ENCODE results near the gene PPP1R12C. TPM values are rescaled to one million over a fixed set of nuclear protein-coding genes. Genes with fewer than 3 reads are reported as not detected.

Gene PPP1R12C
- total RNA-seq, 1 donor, result 46.3 TPM

DNA sequence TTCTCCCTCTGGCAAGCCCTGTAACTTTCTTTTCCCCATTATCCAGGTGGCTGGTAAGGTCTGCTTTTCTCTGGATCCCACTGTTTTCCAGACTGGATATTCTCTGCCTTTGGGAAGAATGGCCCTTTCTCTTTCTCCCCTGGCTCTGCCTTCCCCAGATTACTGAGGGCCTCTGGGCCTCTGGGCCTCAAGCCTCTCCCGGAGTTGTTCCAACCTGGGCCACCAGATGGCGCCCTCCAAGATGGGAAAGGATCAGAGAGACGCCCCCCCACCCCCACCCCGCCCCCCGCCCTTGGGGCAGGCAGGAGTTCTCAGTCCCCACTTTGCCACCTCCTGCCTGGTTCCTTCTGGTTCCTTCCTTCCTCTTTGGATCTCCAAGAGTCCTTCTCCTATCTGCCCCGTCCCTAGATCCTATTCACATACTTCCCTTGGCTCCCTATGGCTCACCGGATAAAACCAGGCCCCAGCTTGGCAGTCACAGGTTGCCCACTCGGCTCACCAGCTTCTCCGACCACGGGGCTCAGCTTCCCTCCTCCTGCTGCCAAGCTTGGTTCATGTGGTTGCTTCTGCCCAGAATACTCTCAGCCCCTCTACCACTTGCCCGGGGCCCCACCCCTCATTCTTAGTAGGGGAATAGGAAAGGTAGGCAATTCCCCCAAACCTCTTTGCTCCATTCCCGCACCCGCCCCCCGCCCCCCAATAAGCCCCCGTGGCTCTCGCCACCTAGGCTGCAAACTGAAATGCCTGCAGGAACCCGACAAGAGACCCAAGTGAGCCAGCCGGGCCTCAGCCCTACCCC, 28.7 kb downstream of the PPP1R12C start:
- TF ChIP-seq, protein P1, sequence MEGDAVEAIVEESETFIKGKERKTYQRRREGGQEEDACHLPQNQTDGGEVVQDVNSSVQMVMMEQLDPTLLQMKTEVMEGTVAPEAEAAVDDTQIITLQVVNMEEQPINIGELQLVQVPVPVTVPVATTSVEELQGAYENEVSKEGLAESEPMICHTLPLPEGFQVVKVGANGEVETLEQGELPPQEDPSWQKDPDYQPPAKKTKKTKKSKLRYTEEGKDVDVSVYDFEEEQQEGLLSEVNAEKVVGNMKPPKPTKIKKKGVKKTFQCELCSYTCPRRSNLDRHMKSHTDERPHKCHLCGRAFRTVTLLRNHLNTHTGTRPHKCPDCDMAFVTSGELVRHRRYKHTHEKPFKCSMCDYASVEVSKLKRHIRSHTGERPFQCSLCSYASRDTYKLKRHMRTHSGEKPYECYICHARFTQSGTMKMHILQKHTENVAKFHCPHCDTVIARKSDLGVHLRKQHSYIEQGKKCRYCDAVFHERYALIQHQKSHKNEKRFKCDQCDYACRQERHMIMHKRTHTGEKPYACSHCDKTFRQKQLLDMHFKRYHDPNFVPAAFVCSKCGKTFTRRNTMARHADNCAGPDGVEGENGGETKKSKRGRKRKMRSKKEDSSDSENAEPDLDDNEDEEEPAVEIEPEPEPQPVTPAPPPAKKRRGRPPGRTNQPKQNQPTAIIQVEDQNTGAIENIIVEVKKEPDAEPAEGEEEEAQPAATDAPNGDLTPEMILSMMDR (IDR thresholded peaks at IDR 0.05; ENCODE audit: insufficient read depth, low read length), result peak; percentile 75
- peak; percentile 62 for DNase-seq (ENCODE audit: low read depth)
- no peak overlapping the region for H3K4me3 ChIP-seq (ENCODE audit: low read depth, low read length)

DNA sequence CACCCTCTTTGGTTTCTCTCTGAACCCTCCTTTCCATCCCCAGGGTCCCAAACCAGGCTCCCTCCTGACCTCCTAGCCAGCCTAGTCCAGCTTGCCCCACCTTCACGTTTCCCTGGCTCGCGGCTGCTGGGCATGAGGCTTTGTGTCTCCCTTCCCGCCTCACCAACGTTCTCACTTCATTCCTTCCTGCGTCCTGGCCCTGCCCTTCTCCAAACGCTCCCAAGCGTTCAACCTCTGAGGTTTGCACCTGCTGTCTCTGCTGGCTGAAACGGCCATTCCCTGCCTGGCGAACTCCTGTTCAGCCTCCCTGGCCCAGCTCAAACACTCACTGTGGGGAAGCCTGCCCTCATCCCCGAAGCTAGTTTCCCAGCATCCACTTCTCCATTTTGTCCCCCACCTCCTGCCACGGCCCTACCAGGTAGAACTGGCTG, 29.4 kb downstream of the PPP1R12C start:
- TF ChIP-seq, protein P1 (IDR thresholded peaks at IDR 0.05; ENCODE audit: insufficient read depth, low read length), result no peak
- H3K4me3 ChIP-seq (ENCODE audit: low read depth, low read length), result no peak overlapping the region
- DNase-seq (ENCODE audit: low read depth), result no peak

DNA sequence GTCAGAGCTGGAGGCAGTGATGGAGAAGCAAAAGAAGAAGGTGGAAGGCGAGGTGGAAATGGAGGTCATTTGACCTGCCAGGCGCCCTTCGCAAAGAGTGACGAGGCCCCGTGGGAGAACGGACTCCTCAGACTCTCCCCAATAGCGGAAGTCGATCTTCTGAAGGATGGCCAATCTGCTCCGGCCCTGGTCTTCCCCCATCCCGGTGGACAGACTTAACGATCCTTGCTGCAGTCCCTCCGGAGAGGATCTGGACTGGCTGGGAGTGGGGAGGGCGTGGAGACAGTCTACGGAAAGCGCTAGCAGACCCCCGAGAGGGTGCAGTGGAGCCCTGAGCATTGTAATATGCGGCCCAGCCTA, 29.9 kb downstream of the PPP1R12C start:
- DNase-seq (ENCODE audit: low read depth), result no peak
- TF ChIP-seq, protein P1 (IDR thresholded peaks at IDR 0.05; ENCODE audit: insufficient read depth, low read length), result no peak
- H3K4me3 ChIP-seq (ENCODE audit: low read depth, low read length), result peak overlapping the region; percentile 63

DNA sequence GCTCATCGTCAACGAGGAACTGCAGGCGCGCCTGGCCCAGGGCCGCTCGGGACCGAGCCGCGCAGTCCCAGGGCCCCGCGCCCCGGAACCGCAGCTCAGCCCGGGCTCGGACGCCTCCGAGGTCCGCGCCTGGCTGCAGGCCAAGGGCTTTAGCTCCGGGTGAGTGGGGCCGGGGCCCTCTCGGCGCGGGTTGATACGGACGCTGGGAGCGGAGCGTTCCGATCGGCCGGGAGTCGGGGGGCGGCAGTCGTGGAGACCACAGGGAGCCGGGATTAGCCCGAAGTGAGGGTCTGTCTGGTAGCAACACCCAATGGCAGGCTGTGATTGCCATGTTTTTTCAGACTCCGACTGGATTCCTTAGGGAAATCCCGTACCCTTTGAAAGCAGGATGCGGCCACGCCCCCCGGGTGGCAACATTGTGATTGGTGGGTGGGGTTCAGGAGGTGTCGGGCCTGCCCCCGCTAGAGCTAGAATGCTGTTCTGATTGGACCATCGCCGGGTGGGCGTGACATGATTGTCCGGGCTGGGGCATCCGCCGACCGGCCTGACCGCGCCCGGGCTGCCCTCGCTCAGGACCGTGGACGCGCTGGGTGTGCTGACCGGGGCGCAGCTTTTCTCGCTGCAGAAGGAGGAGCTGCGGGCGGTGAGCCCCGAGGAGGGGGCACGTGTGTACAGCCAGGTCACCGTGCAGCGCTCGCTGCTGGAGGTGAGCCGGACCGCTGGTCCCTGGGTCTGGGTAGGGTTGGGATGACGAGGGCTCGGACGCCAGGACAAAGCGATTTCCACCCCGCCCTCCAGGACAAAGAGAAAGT, 30.5 kb downstream of the PPP1R12C start:
- TF ChIP-seq, protein P1 (IDR thresholded peaks at IDR 0.05; ENCODE audit: insufficient read depth, low read length), result no peak

DNA sequence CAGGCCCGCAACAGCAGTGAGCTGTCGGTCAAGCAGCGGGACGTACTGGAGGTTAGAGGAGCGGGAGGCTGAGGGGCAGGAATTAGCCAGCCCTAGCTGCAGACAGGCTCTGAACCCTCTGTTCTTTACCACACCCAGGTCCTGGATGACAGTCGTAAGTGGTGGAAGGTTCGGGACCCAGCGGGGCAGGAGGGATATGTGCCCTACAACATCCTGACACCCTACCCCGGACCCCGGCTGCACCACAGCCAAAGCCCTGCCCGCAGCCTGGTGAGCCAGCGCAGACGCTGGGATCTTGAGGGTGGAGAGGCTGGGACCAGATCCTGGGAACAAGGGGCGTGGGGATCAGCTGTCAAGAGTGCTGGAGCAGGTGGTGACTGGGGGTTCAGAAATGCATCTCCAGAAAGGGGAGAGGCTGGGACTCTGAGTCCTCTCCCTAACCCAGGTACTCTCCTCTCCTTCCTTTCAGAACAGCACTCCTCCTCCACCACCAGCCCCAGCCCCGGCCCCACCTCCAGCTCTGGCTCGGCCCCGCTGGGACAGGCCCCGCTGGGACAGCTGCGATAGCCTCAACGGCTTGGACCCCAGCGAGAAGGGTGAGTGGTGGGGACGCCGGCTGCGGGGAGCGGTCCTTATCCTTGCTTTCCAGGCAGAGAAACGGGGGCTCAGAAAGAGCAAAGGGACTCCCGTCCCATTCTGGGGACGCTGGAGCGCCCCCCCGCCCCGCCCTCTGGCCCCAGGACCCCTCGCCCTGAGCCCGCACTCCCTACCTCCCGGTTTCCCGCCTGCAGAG, 31.3 kb downstream of the PPP1R12C start:
- DNase-seq (ENCODE audit: low read depth), result no peak
- H3K4me3 ChIP-seq (ENCODE audit: low read depth, low read length), result peak overlapping the region; percentile 63
- TF ChIP-seq, protein P1 (IDR thresholded peaks at IDR 0.05; ENCODE audit: insufficient read depth, low read length), result no peak

More for the DNA sequence above, 30.5 kb downstream of the PPP1R12C start:
- H3K4me3 ChIP-seq (ENCODE audit: low read depth, low read length), result peak overlapping the region; percentile 63
- DNase-seq (ENCODE audit: low read depth), result peak; percentile 87

DNA sequence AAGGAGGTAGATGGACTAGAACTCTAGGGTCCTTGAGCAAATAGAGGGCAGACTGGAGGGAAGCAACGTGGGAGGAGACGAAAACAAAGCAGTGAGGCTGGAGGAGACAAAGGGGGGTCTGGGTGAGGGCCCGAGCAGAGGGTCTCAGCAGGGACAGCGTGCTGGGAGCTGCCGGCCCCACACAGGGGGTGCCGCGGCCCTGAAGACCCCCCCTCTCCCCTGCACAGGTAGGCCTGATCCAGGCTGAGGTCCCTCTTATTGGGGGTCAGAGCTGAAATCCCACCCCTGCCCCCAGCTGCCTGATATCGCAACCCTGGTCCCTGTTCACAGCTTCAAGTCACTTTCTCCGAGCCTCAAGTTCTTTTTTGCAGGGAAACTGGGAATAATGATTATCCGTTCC, 33.0 kb downstream of the PPP1R12C start:
- H3K4me3 ChIP-seq (ENCODE audit: low read depth, low read length), result no peak overlapping the region
- TF ChIP-seq, protein P1 (IDR thresholded peaks at IDR 0.05; ENCODE audit: insufficient read depth, low read length), result no peak
- DNase-seq (ENCODE audit: low read depth), result no peak

All from fibroblast of the aortic adventitia (primary cell).